Right lobe of liver (tissue), 6 donors: Measurements from ENCODE around the gene MRGPRX2. TPM values are rescaled to one million over a fixed set of nuclear protein-coding genes. Genes with fewer than 3 reads are reported as not detected.

ENCODE experiments used
- ATAC-seq, 4 donors: fragments of 200-7000 bp; cut with Tn5 transposase; one replicate each; pipeline ENCODE4 v1.9.1; 2020; ENCODE audit warnings: mild to moderate bottlenecking in 4 of 4, moderate library complexity in 4 of 4
- DNase-seq, 3 donors: peaks; one replicate each; pipeline ENCODE4 v3.0.0-alpha.2; 2020
- H3K27ac ChIP-seq, 3 donors: fragments of 200-600 bp; one replicate each; pipeline ENCODE4 v1.8.0; 2022
- H3K27me3 ChIP-seq, 2 donors: fragments of 200-600 bp; one replicate each; pipeline ENCODE4 v1.8.0; 2022
- H3K36me3 ChIP-seq, 4 donors: fragments of 200-600 bp; sonication (generic) in 1 of 4; one replicate each; pipeline versions ENCODE4 v1.5.1 to v1.8.0; 2017 to 2022; ENCODE audit warnings: control low read depth in 1 of 4
- H3K4me1 ChIP-seq, 4 donors: fragments of 200-600 bp; sonication (generic) in 1 of 4; one replicate each; pipeline versions ENCODE4 v1.5.1 to v1.8.0; 2017 to 2022; ENCODE audit warnings: control low read depth in 1 of 4
- H3K4me3 ChIP-seq, 3 donors: fragments of 200-600 bp; one replicate each; pipeline ENCODE4 v1.8.0; 2022
- H3K9me3 ChIP-seq, 4 donors: fragments of 200-600 bp; sonication (generic) in 1 of 4; one replicate each; pipeline versions ENCODE4 v1.5.1 to v1.8.0; 2017 to 2022; ENCODE audit warnings: control low read depth in 1 of 4
- CTCF ChIP-seq, 4 donors: fragments of 200-600 bp in 3 of 4; fragments of 450-650 bp in 1 of 4; IDR thresholded peaks; one replicate each; pipeline versions ENCODE4 v1.5.1 to v1.8.0; 2016 to 2022; ENCODE audit warnings: antibody characterized with exemption in 4 of 4, mild to moderate bottlenecking in 2 of 4
- POLR2A ChIP-seq: fragments of 450-650 bp; IDR thresholded peaks from one replicate; pipeline ENCODE4 v1.6.1; 2017; ENCODE audit warnings: antibody characterized with exemption, mild to moderate bottlenecking
- WGBS: methylation state at CpG from one replicate; pipeline ENCODE4 v1.1.6; 2018; ENCODE audit warnings: low coverage, low lambda C conversion rate; ENCODE audit not compliant: insufficient coverage; ENCODE audit errors: missing lambda C conversion rate; 5-methylcytosine and 5-hydroxymethylcytosine counted together
- intact Hi-C, 2 donors: fragments of 100-400 bp; cut with DNase I; formaldehyde crosslinking; loops; one replicate each; pipeline versions ENCODE4 v1.11.2 to v1.14.1; 2022
- total RNA-seq, 6 experiments: library from RNA; depleted of rRNA in 2 of 6; stranded (reverse); fragments of >200 nt in 2 of 6; fragmentation: NEBNext Ultra II Directional in 3 of 6; extraction: Animal tissue kit (Norgen Biotek cat#: 25700) in 3 of 6; gene quantifications; one replicate each; pipeline versions ENCODE4 v1.1.0 to v1.2.4, GENCODE V29; 2016 to 2023
- donor health status: DM: no; HTN: yes; CAD: no.
- donor health status: DM: no; HTN: no; CAD: no.
- donor health status: DM: no; HTN: no; CAD: no.
- donor health status: DM: no; HTN: yes; CAD: no.
- donor health status: DM: no; HTN: yes; CAD: no.

The MRGPRX2 gene
- total RNA-seq, 6 experiments from 2014 or later = not detected

GRCh38 chr11:19087658-19088057, 27.1 kb upstream of the MRGPRX2 start:
- ATAC-seq = peak in 2 of 4 donors; percentile 71 to 81
- no peak for TF ChIP-seq POLR2A
- no peak for TF ChIP-seq CTCF (IDR thresholded peaks at IDR 0.05)
- Histone ChIP-seq H3K36me3 (no peaks in the 10 kb centered on the region), H3K4me1 (no peaks in the 10 kb centered on the region), H3K9me3 (no peaks in the 10 kb centered on the region), H3K4me3 (no peak overlapping the region), H3K27ac (peak overlapping the region in 1 of 3 donors; percentile 24), H3K27me3 (no peaks in the 10 kb centered on the region)
- intact Hi-C loops = no loop called here
- 62% methylated on average over 8 of the region's 8 CpGs for WGBS
- DNase-seq = no peak

GRCh38 chr11:19084661-19085315, 24.3 kb upstream of the MRGPRX2 start:
- Histone ChIP-seq H3K36me3 (no peaks in the 10 kb centered on the region), H3K27me3 (no peaks in the 10 kb centered on the region), H3K4me1 (no peaks in the 10 kb centered on the region), H3K27ac (no peak overlapping the region), H3K9me3 (no peaks in the 10 kb centered on the region), H3K4me3 (no peak overlapping the region)
- TF ChIP-seq CTCF (IDR thresholded peaks at IDR 0.05) (no peak), POLR2A (no peak)
- DNase-seq (no peak), ATAC-seq (no peak)
- intact Hi-C loops = no loop called here
- 58% methylated on average over 2 of the region's 5 CpGs for WGBS

GRCh38 chr11:19083166-19083565, 22.6 kb upstream of the MRGPRX2 start:
- no peaks in the 10 kb centered on the region for H3K4me1 ChIP-seq
- H3K4me3 ChIP-seq = no peak overlapping the region
- no peak overlapping the region for H3K27ac ChIP-seq
- DNase-seq = no peak
- no peaks in the 10 kb centered on the region for H3K36me3 ChIP-seq
- TF ChIP-seq POLR2A (no peak), CTCF (IDR thresholded peaks at IDR 0.05) (no peak)
- intact Hi-C loops = no loop called here
- 100% methylated on average over 1 of the region's 1 CpG for WGBS
- no peak for ATAC-seq
- no peaks in the 10 kb centered on the region for H3K9me3 ChIP-seq
- no peaks in the 10 kb centered on the region for H3K27me3 ChIP-seq

- TF ChIP-seq CTCF (IDR thresholded peaks at IDR 0.05) (no peak), POLR2A (no peak)
- Histone ChIP-seq H3K4me1 (peaks cover 0 to 4% (median 0%) of the 10 kb centered on the region in 4 donors), H3K9me3 (no peaks in the 10 kb centered on the region), H3K27ac (no peak overlapping the region), H3K36me3 (no peaks in the 10 kb centered on the region), H3K27me3 (no peaks in the 10 kb centered on the region), H3K4me3 (no peak overlapping the region)
- ATAC-seq = no peak
- intact Hi-C loops = no loop called here
- DNase-seq = no peak
- 61% methylated on average over 6 of the region's 6 CpGs for WGBS
These were observed 20.1 kb upstream of the MRGPRX2 start for GRCh38 chr11:19080579-19080993.
